Activated CD8-positive, alpha-beta memory T cell treated with anti-CD3 and anti-CD28 coated beads for 1 hour (primary cell): Measurements from ENCODE around the gene TBC1D21.

Experiments used
- DNase-seq, 2 donors: peaks; one replicate each; pipeline ENCODE4 v3.0.0-alpha.2; 2020; ENCODE audit warnings: low read depth in 1 of 2; ENCODE audit errors: extremely low read depth in 1 of 2

The TBC1D21 gene

DNA sequence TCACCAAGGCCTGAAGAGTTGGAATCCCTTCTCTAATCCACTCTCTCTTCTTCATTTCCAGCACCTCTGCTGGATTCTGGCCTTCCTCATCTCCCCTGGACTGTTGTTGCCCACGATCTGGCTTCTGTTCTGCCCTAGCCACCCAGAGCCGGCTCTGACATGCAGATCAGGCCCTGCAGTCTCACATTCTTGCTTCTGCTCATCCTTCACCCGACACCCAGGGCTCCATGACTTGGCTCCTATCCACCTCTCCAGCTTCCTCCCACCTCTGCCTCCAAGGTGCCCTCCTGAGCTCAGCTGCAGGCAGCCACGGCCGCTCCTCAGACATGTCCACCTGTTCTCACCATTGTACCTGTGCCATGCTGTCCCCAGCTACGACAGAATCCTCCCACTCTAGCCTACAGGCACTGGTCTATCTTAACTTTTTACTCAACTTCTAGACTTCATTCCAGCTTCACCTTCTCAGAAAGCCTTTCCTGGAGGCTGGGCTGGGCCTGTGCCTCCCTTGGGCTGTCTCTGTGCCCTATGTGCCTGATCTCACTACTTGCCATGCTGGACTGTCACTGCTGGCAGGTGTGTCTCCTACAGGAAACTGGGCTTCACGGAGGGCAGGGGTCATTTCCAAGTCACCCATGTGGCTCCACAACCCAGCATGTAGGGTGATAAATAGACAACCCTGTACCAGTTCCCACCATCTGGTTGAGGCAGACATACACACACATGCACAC lies 16.0 kb upstream of the TBC1D21 start:
- no peak for DNase-seq

DNA sequence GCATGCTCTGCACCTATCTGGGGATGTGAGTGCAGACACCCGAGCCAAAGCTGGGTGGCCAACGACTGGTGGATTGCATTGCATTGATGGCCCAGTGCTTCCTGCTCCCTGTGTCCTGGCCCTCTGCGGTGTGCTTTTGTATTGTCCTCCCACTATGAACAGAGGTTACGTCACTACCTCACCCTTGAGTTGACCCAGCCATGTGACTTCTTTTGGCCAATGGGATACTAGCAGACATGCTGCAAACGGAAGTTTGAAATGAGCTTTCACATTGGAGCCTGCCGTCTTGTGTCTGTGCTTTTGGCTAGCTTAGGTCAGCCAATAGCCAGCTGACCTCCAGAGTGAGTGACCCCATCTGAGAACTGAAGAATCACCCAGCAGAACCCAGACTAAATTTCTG lies 15.3 kb upstream of the TBC1D21 start:
- DNase-seq = no peak

GRCh38 chr15:73862276-73862675 lies 11.1 kb upstream of the TBC1D21 start:
- DNase-seq = no peak

- no peak for DNase-seq
Measured at GRCh38 chr15:73865379-73865778, 8.0 kb upstream of the TBC1D21 start.

DNA sequence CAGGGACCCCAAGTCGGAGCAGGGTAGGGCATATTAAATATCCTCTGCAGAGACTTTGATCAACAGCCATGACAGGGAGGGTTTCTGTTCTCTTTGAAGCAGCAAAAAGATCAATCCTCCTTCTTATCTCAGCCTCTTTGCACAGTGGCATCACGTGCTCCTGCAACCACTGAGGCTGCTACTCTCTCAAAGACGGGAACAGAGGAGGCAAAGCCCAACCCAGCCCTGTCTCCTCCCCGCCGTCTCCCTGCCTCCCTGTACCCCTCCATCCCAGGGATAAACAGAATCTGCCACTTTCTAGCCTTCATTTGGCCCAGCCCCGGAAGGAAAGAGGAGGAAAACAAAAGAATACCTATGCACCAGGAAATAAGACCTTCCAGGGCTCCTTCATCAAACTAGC lies 7.5 kb upstream of the TBC1D21 start:
- no peak for DNase-seq

- DNase-seq = no peak
Measured at GRCh38 chr15:73866481-73866880, 6.9 kb upstream of the TBC1D21 start.

DNA sequence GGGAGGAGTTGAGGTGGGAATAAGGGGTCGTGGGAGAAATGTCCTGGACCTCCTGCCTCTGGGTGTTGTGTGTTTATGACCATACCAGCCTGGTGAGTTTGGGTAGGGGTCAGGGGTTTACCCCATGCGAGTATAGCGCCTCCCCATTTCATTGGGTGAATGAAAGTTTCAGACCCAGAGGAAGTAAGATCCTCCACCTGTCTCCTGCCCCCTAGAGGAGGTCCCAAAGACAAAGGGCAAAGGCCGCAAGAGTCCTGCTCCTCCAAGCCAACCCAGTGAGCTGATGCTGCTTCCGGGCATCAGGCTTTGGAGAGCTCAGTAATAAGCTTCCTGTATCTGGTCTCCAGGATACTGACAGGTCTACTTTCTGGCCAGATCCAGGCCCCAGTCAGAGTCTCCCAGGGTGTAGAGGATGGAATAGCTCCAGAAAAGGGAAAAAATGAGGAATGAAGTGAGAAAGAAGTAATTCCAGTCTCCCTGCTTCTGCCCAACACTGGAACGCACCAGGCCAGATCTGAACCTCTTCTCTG lies 6.4 kb upstream of the TBC1D21 start:
- no peak for DNase-seq

DNA sequence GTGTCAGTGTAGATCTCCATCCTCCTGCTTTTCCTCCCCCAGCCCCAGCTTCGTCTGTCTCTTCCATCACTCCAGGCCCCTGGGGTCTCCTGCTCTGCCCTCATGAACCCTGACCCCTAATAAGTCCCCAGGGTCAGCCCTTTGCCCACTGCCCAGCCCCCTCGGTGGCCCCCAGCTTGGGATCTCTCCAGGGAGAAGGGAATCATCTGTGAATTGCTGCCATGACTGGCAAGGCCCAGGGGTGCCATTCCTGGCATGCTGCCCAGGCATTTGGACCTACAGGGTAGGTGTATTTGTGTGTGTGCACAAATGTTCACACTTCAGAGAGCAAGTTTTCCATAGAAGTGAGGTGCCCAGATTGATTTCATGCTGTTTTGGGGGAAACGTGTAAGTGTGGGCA lies 5.9 kb upstream of the TBC1D21 start:
- no peak for DNase-seq

- DNase-seq = no peak
Measured at GRCh38 chr15:73867956-73868355, 5.4 kb upstream of the TBC1D21 start.

GRCh38 chr15:73869216-73869995 lies 4.0 kb upstream of the TBC1D21 start:
- no peak for DNase-seq

- DNase-seq = no peak
Measured at GRCh38 chr15:73870700-73871408, 2.5 kb upstream of the TBC1D21 start.

DNA sequence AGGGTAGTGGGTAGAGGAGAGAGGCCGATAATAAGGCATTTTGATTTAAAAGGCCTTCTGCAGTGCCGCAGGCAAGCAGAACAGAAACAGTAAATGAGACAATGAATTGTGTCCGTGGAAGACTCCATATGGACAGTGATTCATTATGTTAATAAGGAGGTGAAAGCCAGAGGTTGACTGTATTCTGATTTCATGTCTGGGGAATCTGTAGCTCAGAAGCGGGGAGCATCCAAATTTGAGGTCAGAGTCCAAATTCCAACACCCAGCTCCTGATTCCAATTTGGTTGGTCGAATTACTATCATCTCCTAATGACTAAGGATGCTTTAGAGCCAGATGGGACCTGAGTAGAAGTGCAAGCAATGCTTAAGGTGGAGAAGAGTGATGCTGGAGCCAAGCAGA lies 1.0 kb upstream of the TBC1D21 start:
- no peak for DNase-seq

DNA sequence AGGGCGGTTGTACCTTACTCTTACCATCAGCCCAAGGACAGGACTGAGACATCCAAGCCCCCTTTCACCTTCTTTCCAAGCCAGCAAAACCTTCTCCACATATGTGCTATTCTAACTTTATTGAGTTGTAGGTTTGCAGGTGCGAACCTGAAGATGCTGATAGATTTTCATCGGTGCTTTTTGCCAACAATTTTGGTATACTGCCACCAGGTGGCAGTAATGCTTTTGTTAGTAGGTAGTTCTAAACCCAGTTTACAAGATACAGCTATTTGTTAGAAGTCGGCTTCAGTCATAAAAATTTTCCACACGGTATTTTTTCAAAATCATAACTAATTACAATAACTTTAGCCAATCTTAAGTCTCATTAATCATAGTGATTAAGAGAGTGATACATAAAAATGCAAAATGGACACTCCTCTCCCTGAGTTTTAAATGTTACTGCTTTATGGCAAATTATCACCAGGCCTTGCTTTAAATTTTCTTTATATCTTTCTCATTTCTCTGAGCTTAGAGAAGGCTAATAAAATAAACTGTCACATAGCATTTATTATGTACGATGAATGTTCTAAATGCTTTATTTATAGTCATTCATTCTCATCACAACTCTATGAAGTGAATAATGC lies 636 bp downstream of the TBC1D21 start:
- DNase-seq = no peak

DNA sequence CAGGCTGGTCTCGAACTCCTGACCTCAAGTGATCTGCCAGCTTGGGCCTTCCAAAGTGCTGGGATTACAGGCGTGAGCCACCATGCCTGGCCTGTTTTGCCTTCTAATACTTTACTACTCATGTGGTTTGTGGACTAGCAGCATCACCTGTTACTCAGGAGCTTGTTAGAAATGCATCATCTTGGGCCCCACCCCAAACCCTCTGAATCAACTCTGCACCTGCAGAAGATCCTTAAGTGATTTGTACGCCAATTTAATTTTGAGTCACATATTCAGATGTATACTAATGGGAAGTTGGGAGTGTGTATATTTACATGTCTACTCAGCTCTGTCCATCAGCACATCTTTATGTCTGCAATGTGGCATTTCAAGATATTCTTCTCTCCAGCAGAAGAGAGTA lies 6.1 kb downstream of the TBC1D21 start:
- no peak for DNase-seq

- no peak for DNase-seq
Measured at GRCh38 chr15:73881579-73882320, 8.4 kb downstream of the TBC1D21 start.

DNA sequence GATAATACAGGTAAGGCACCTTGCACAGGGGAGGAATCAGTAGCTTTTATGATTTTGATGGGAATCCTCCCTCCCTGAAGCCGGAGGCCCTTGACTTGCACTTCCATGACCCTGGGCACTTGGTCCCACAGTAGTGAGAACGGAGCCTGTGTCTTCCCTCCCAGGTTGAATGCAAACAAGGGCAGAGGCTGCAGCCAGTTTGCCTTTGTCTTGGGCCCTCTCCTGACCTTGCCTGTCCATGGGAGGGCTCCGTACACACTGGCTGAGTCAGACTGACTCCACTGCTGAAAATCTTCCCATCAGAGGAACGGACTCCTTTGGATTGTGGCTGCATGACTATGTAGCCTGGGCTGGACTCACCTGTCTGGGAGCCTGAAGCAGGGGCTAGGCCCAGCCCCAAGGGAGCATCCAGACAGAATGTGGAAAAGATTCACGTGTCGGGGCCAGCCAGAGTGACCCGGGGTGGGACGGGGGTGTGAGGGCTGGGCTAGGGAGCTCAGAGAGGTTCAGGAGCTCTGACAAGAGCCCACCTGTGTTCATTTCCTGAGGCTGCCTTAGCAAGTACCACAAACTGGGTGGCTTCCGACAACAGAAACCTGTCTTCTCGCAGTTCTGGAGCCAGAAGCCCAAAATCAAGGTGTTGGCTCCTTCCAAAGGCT lies 9.5 kb downstream of the TBC1D21 start:
- no peak for DNase-seq

GRCh38 chr15:73884159-73884558 lies 10.8 kb downstream of the TBC1D21 start:
- no peak for DNase-seq

- no peak for DNase-seq
Measured at GRCh38 chr15:73885954-73886700, 12.8 kb downstream of the TBC1D21 start.

DNA sequence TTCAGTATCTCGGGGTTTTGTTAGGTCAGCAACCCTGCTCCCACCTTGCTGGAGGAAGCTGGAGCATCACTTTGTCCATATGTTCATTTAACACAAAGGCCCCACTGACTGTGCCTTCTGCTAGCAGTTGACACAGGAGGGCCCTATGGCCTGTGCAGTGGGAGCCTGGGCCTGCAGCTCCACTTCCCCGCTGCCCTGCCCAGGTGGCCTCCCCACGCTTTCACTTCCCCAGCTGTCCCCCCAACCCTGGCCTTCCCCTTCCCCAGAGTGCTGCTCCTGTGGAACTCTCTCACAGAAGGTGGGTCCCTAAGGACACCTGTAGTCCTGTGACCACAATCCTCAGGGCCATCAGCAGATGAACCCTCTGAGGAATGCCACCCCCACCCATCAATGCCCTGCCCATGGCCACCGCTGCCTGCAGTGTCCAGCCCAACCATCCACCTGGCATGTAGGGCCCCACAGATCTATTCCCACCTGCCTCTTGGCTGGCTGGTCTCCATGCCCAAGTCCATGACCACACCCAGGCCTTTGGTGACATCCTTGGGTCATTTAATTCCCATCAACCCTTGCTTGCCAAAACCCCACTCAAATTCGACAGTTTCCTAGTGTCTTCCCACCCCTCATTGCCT lies 13.5 kb downstream of the TBC1D21 start:
- no peak for DNase-seq
